Measurements from ENCODE around the gene VWDE. TPM values are rescaled to one million over a fixed set of nuclear protein-coding genes. Genes with fewer than 3 reads are reported as not detected.

Gene VWDE
- total and polyA plus RNA-seq, 2 donors (not counting 3 experiments of a cell fraction or from before 2014, with no cell fraction given): 0.11 to 0.17 TPM

- H3K9me1 ChIP-seq (replicated peaks; ENCODE audit: control insufficient read depth, extremely low read depth, insufficient read depth, low read length): no peaks in the 10 kb centered on the region
- dilution Hi-C loops (cut with MboI; ENCODE audit: extremely low pct_ligation_motif_present, low sequenced_read_pairs): no loop called here
- peak overlapping the region; percentile 29 for H3K4me2 ChIP-seq (ENCODE audit: insufficient read depth, low read length)
- ChIA-PET CTCF (interaction anchor here (0.5 to 2.9 kb wide), 5 partner anchors 10 to 88 kb away, joined by 3 to 18 read pairs (median 7); no protein-coding TSS in a partner anchor), POLR2A (no interaction called here)
- peak overlapping the region; percentile 75 for H3K27ac ChIP-seq (ENCODE audit: insufficient read depth, low read depth, low read length)
- TF ChIP-seq EZH2 (IDR thresholded peaks at IDR 0.05; ENCODE audit: borderline replicate concordance, low read depth, low read length, severe bottlenecking) (no peak), POLR2AphosphoS5 (IDR thresholded peaks at IDR 0.05; ENCODE audit: insufficient read depth, low read depth, low read length) (no peak), MAX (IDR thresholded peaks at IDR 0.05; ENCODE audit: insufficient read depth, insufficient read length) (no peak), FOS (IDR thresholded peaks at IDR 0.05; ENCODE audit: borderline replicate concordance, insufficient read depth, low read length) (peak; percentile 63), JUN (IDR thresholded peaks at IDR 0.05; ENCODE audit: borderline replicate concordance, insufficient read depth, insufficient read length, low read depth) (peak; percentile 51), POLR2A (IDR thresholded peaks at IDR 0.05; ENCODE audit: low read depth, low read length) (no peak), GATA2 (IDR thresholded peaks at IDR 0.05; ENCODE audit: insufficient read depth, insufficient read length, low read depth, low read length) (no peak)
- no peaks in the 10 kb centered on the region for H3K79me2 ChIP-seq (ENCODE audit: control insufficient read depth, insufficient read depth, low read length)
- H3K36me3 ChIP-seq (ENCODE audit: control insufficient read depth in 2 of 2, extremely low read depth in 1 of 2, insufficient read depth in 2 of 2, low read length in 2 of 2): no peaks in the 10 kb centered on the region
- intact Hi-C loops (cut with micrococcal nuclease): loop anchor here (10.0 kb wide), 1 partner anchor 201 kb away; no protein-coding TSS in a partner anchor
- FAIRE-seq (peak; percentile 54), DNase-seq (ENCODE audit: low read depth, low spot score) (peak; percentile 47)
- H2AFZ ChIP-seq (ENCODE audit: low read depth, low read length): peak overlapping the region; percentile 85
- H3K27me3 ChIP-seq (ENCODE audit: control insufficient read depth in 2 of 2, insufficient read depth in 2 of 2, low read length in 2 of 2): no peaks in the 10 kb centered on the region
- no TSS peak for BruUV-seq (replicated peaks)
- H4K20me1 ChIP-seq (replicated peaks; ENCODE audit: control insufficient read depth, extremely low read depth, insufficient read depth, low read length): no peaks in the 10 kb centered on the region
- no peak overlapping the region for H3K9ac ChIP-seq (replicated peaks; ENCODE audit: extremely low read depth, insufficient read depth, low read length)
- H3K4me1 ChIP-seq (ENCODE audit: control insufficient read depth, extremely low read depth, insufficient read depth, low read length): peaks cover 15% of the 10 kb centered on the region
- H3K9me3 ChIP-seq (replicated peaks; ENCODE audit: control insufficient read depth, insufficient read depth, low read length): no peaks in the 10 kb centered on the region
- H3K4me3 ChIP-seq (replicated peaks in 1 of 3; ENCODE audit: insufficient read depth in 1 of 3, low read depth in 1 of 3, low read length in 3 of 3): no peak overlapping the region
Observed at GRCh38 chr7:12423355-12423996, 19.8 kb upstream of the VWDE start.
